Pancreas (tissue), 10 donors: Measurements from ENCODE around the gene ZNF846. TPM values are rescaled to one million over a fixed set of nuclear protein-coding genes. Genes with fewer than 3 reads are reported as not detected.
A peak's percentile ranks its signal among the peaks of the same experiment; 100 is the strongest.
"Not testable (repeated sequence)": the region's sequence is repeated elsewhere in the genome, so short reads cannot be mapped to it uniquely, and the experiment has no call there.

Experiments
- ATAC-seq, 4 donors: fragments of 200-7000 bp; cut with Tn5 transposase; one replicate each; pipeline versions ENCODE4 v1.8.0 to v1.9.1; 2020; ENCODE audit warnings: mild to moderate bottlenecking in 4 of 4, moderate library complexity in 4 of 4
- DNase-seq, 6 donors: peaks; one replicate each; pipeline ENCODE4 v3.0.0-alpha.2; 2020
- FAIRE-seq: peaks from 2 replicates; lab custom pipeline; 2012; peaks lifted over from hg19 to GRCh38; lab: Jason Lieb, UNC
- H3K27ac ChIP-seq, 4 donors: fragments of 200-600 bp; sonication (generic); 1 replicate in 3 of 4; 2 replicates in 1 of 4; pipeline versions ENCODE4 v1.5.0 to v1.8.0; 2020
- H3K27me3 ChIP-seq, 4 donors: fragments of 200-600 bp; one replicate each; pipeline ENCODE4 v1.8.0; 2021
- H3K36me3 ChIP-seq, 3 donors: fragments of 200-600 bp; sonication (generic) in 1 of 3; one replicate each; pipeline versions ENCODE4 v1.5.0 to v1.8.0; 2020 to 2021
- H3K4me1 ChIP-seq, 3 donors: fragments of 200-600 bp; one replicate each; pipeline ENCODE4 v1.8.0; 2021
- H3K4me3 ChIP-seq, 4 donors: fragments of 200-600 bp; sonication (generic) in 2 of 4; one replicate each; pipeline versions ENCODE4 v1.5.0 to v1.8.0; 2020 to 2021
- H3K9me3 ChIP-seq, 4 donors: fragments of 200-600 bp; one replicate each; pipeline ENCODE4 v1.8.0; 2021
- WGBS, 2 donors: extraction: QIAGEN DNeasy Blood & Tissue Kit; methylation state at CpG; one replicate each; pipeline ENCODE4 v1.1.7; 2013; 5-methylcytosine and 5-hydroxymethylcytosine counted together
- intact Hi-C, 3 donors: fragments of 100-400 bp; cut with DNase I; formaldehyde crosslinking; loops; one replicate each; pipeline versions ENCODE4 v1.11.1 to v1.14.2; 2022
- polyA plus RNA-seq, 2 donors: library from polyadenylated mRNA; stranded (reverse); fragments of 200-250 nt; gene quantifications; one replicate each; pipeline ENCODE4 v1.2.3, GENCODE V29; 2013
- total RNA-seq, 6 donors: library from RNA; stranded (reverse); fragmentation: NEBNext Ultra II Directional in 4 of 6; extraction: Animal tissue kit (Norgen Biotek cat#: 25700) in 4 of 6; gene quantifications; one replicate each; pipeline versions ENCODE4 v1.2.1 to v1.2.4, GENCODE V29; 2021 to 2023
- TF ChIP-seq, protein P1 (sequence below), 4 donors: fragments of 200-600 bp; sonication (generic) in 3 of 4; IDR thresholded peaks; one replicate each; pipeline versions ENCODE4 v1.5.0 to v1.8.0; 2021; ENCODE audit warnings: antibody characterized with exemption in 4 of 4
- donor health status: healthy with polysubstance abuse.
- donor health status: DM: no; HTN: no; CAD: no; lungs with moderate emphysema.
- donor health status: DM: no; HTN: no; CAD: no.
- donor health status: control.
- donor health status: control.
- donor health status: Bipolar disorder and iron deficiency.
- donor health status: DM: yes; HTN: yes; CAD: no.
- donor health status: DM: no; HTN: no; CAD: no.
- donor health status: DM: no; HTN: no; CAD: no.
- donor health status: DM: yes; HTN: yes; CAD: no.

Gene ZNF846
- total and polyA plus RNA-seq, 8 donors: 2.3 to 10.2 (median 4.1) TPM

GRCh38 chr19:9789066-9789465 is 20.5 kb upstream of the ZNF846 start:
- no peaks in the 10 kb centered on the region for H3K27me3 ChIP-seq
- no peaks in the 10 kb centered on the region for H3K9me3 ChIP-seq
- DNase-seq: peak in 1 of 6 donors; percentile 29
- peaks cover 0 to 7% (median under 1%) of the 10 kb centered on the region in 3 donors for H3K4me1 ChIP-seq
- WGBS, 2 donors: 61% methylated on average over 11 of the region's 11 CpGs
- ATAC-seq: no peak
- no peaks in the 10 kb centered on the region for H3K36me3 ChIP-seq
- TF ChIP-seq, protein P1, sequence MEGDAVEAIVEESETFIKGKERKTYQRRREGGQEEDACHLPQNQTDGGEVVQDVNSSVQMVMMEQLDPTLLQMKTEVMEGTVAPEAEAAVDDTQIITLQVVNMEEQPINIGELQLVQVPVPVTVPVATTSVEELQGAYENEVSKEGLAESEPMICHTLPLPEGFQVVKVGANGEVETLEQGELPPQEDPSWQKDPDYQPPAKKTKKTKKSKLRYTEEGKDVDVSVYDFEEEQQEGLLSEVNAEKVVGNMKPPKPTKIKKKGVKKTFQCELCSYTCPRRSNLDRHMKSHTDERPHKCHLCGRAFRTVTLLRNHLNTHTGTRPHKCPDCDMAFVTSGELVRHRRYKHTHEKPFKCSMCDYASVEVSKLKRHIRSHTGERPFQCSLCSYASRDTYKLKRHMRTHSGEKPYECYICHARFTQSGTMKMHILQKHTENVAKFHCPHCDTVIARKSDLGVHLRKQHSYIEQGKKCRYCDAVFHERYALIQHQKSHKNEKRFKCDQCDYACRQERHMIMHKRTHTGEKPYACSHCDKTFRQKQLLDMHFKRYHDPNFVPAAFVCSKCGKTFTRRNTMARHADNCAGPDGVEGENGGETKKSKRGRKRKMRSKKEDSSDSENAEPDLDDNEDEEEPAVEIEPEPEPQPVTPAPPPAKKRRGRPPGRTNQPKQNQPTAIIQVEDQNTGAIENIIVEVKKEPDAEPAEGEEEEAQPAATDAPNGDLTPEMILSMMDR (IDR thresholded peaks at IDR 0.05): no peak
- intact Hi-C loops: loop anchor here in 2 of 3 donors (5.0 to 10.0 kb wide), 2 partner anchors 162 to 584 kb away; no protein-coding TSS in a partner anchor
- H3K27ac ChIP-seq: no peak overlapping the region
- H3K4me3 ChIP-seq: no peak overlapping the region
- no peak for FAIRE-seq

- H3K4me3 ChIP-seq, H3K9me3 ChIP-seq, FAIRE-seq, H3K27me3 ChIP-seq, DNase-seq, H3K27ac ChIP-seq, H3K4me1 ChIP-seq, H3K36me3 ChIP-seq, ATAC-seq: not testable (repeated sequence)
- intact Hi-C loops: loop anchor here in 2 of 3 donors (5.0 to 10.0 kb wide), 2 partner anchors 161 to 584 kb away; no protein-coding TSS in a partner anchor
- 87 to 91% methylated on average over 13 of the region's 13 CpGs for WGBS, 2 donors
Observed at GRCh38 chr19:9788604-9789003, 20.1 kb upstream of the ZNF846 start.

- intact Hi-C loops: loop anchor here in 2 of 3 donors (5.0 to 10.0 kb wide), 2 partner anchors 160 to 582 kb away; no protein-coding TSS in a partner anchor
- no peak overlapping the region for H3K4me3 ChIP-seq
- H3K36me3 ChIP-seq: no peaks in the 10 kb centered on the region
- WGBS, 2 donors: 91 to 92% methylated on average over 8 of the region's 8 CpGs
- ATAC-seq (no peak), FAIRE-seq (no peak), DNase-seq (no peak)
- peaks cover 0 to 7% (median 4%) of the 10 kb centered on the region in 3 donors for H3K4me1 ChIP-seq
- TF ChIP-seq, protein P1 (IDR thresholded peaks at IDR 0.05): no peak
- H3K9me3 ChIP-seq: no peaks in the 10 kb centered on the region
- no peaks in the 10 kb centered on the region for H3K27me3 ChIP-seq
- H3K27ac ChIP-seq: peak overlapping the region in 1 of 4 donors; percentile 98
Observed at GRCh38 chr19:9786819-9787218, 18.3 kb upstream of the ZNF846 start.

- no peaks in the 10 kb centered on the region for H3K9me3 ChIP-seq
- intact Hi-C loops: loop anchor here in 2 of 3 donors (5.0 to 10.0 kb wide), 2 partner anchors 159 to 582 kb away; no protein-coding TSS in a partner anchor
- H3K4me1 ChIP-seq: peaks cover 0 to 7% (median 4%) of the 10 kb centered on the region in 3 donors
- whole genome bisulfite sequencing, 2 donors: 41 to 44% methylated on average over 9 of the region's 9 CpGs
- FAIRE-seq (no peak), ATAC-seq (no peak), DNase-seq (peak in 1 of 6 donors; percentile 41)
- H3K4me3 ChIP-seq: peak overlapping the region; percentile 34 to 72 (median 54)
- peak overlapping the region; percentile 84 to 98 (median 92) for H3K27ac ChIP-seq
- no peaks in the 10 kb centered on the region for H3K36me3 ChIP-seq
- H3K27me3 ChIP-seq: no peaks in the 10 kb centered on the region
- TF ChIP-seq, protein P1 (IDR thresholded peaks at IDR 0.05): no peak
Observed at GRCh38 chr19:9786342-9786741, 17.8 kb upstream of the ZNF846 start.

- H3K36me3 ChIP-seq: no peaks in the 10 kb centered on the region
- peak overlapping the region; percentile 34 to 72 (median 54) for H3K4me3 ChIP-seq
- TF ChIP-seq, protein P1 (IDR thresholded peaks at IDR 0.05): no peak
- FAIRE-seq (no peak), DNase-seq (peak; percentile 89 to 100 (median 97)), ATAC-seq (peak; percentile 90 to 93 (median 92))
- peak overlapping the region; percentile 84 to 98 (median 92) for H3K27ac ChIP-seq
- intact Hi-C loops: loop anchor here in 2 of 3 donors (5.0 to 10.0 kb wide), 2 partner anchors 158 to 581 kb away; no protein-coding TSS in a partner anchor
- WGBS, 2 donors: 1 to 2% methylated on average over 70 to 74 of the region's 74 CpGs
- no peaks in the 10 kb centered on the region for H3K9me3 ChIP-seq
- no peaks in the 10 kb centered on the region for H3K27me3 ChIP-seq
- peaks cover 0 to 7% (median 4%) of the 10 kb centered on the region in 3 donors for H3K4me1 ChIP-seq
Observed at GRCh38 chr19:9785367-9786331, 17.1 kb upstream of the ZNF846 start.

GRCh38 chr19:9784163-9784496 is 15.6 kb upstream of the ZNF846 start:
- 76 to 85% methylated on average over 6 of the region's 6 CpGs for WGBS, 2 donors
- H3K27ac ChIP-seq: peak overlapping the region in 3 of 4 donors; percentile 75 to 89 (median 88)
- H3K36me3 ChIP-seq, DNase-seq, H3K9me3 ChIP-seq, H3K27me3 ChIP-seq, FAIRE-seq, H3K4me3 ChIP-seq, H3K4me1 ChIP-seq, ATAC-seq: not testable (repeated sequence)
- intact Hi-C loops: loop anchor here in 1 of 3 donors (10.0 kb wide), 1 partner anchor 579 kb away; no protein-coding TSS in a partner anchor
